HepG2 (cell line): ENCODE measurements around the gene BCORL1. TPM values are rescaled to one million over a fixed set of nuclear protein-coding genes. Genes with fewer than 3 reads are reported as not detected.

Source experiments
- HDAC6 ChIP-seq: fragments of 200-600 bp; sonication (generic); IDR thresholded peaks from 2 replicates; pipeline ENCODE4 v1.7.0; 2017; ENCODE audit warnings: mild to moderate bottlenecking, antibody characterized with exemption, low read length, low read depth
- IKZF1 ChIP-seq: fragments of 450-650 bp; IDR thresholded peaks from 2 replicates; pipeline ENCODE4 v1.7.1; 2016
- MAFF ChIP-seq: IDR thresholded peaks from 2 replicates; pipeline ENCODE4 v1.6.1; 2011; ENCODE audit warnings: low read depth, low read length, improper control_type of control experiment
- MIER3 ChIP-seq: IDR thresholded peaks from 2 replicates; pipeline ENCODE4 v1.6.1; 2016; ENCODE audit warnings: missing compliant biosample characterization, borderline replicate concordance
- POLR2A ChIP-seq, 2 experiments: IDR thresholded peaks; 2 replicates each; pipeline ENCODE4 v1.6.1; 2011; ENCODE audit warnings: low read depth in 2 of 2, low read length in 2 of 2, mild to moderate bottlenecking in 1 of 2, moderate library complexity in 1 of 2; ENCODE audit not compliant: insufficient read depth in 1 of 2
- RARA ChIP-seq: IDR thresholded peaks from 2 replicates; pipeline ENCODE4 v1.6.1; 2016; ENCODE audit warnings: missing genetic modification reagents, missing compliant biosample characterization
- RFX1 ChIP-seq: fragments of 450-650 bp; IDR thresholded peaks from 2 replicates; pipeline ENCODE4 v1.6.1; 2017
- RXRA ChIP-seq: sonication (generic); formaldehyde crosslinking; IDR thresholded peaks from 2 replicates; pipeline ENCODE4 v1.5.1; 2020; ENCODE audit warnings: missing genetic modification reagents
- RXRB ChIP-seq: IDR thresholded peaks from 2 replicates; pipeline ENCODE4 v1.6.1; 2016; ENCODE audit warnings: borderline replicate concordance, missing genetic modification reagents, missing compliant biosample characterization
- SMAD9 ChIP-seq: sonication (generic); formaldehyde crosslinking; IDR thresholded peaks from 2 replicates; pipeline ENCODE4 v1.5.1; 2020; ENCODE audit warnings: mild to moderate bottlenecking, missing genetic modification reagents
- SMC3 ChIP-seq: IDR thresholded peaks from 2 replicates; pipeline ENCODE4 v1.6.1; 2011; ENCODE audit warnings: low read length, improper control_type of control experiment
- SOX13 ChIP-seq, 3 experiments: fragments of 450-650 bp in 1 of 3; sonication (generic) in 1 of 3; formaldehyde crosslinking in 1 of 3; IDR thresholded peaks in 2 of 3; conservative IDR thresholded peaks in 1 of 3; 2 replicates each; pipeline versions ENCODE4 v1.5.0 to v1.6.1; 2016 to 2020; ENCODE audit warnings: antibody characterized with exemption in 1 of 3, mild to moderate bottlenecking in 1 of 3, missing compliant biosample characterization in 1 of 3, missing genetic modification reagents in 1 of 3, moderate library complexity in 1 of 3
- TP53 ChIP-seq: sonication (generic); formaldehyde crosslinking; conservative IDR thresholded peaks from 2 replicates; pipeline ENCODE4 v1.4.0; 2020; ENCODE audit warnings: missing genetic modification reagents
- ZNF10 ChIP-seq: sonication (generic); formaldehyde crosslinking; IDR thresholded peaks from 2 replicates; pipeline ENCODE4 v1.4.0; 2020; ENCODE audit warnings: mild to moderate bottlenecking, low read depth, missing genetic modification reagents, borderline replicate concordance
- ZNF225 ChIP-seq: sonication (generic); formaldehyde crosslinking; IDR thresholded peaks from 2 replicates; pipeline ENCODE4 v1.4.0; 2020; ENCODE audit warnings: mild to moderate bottlenecking, missing genetic modification reagents
- ZNF678 ChIP-seq: sonication (generic); formaldehyde crosslinking; IDR thresholded peaks from 2 replicates; pipeline ENCODE4 v1.4.0; 2020; ENCODE audit warnings: mild to moderate bottlenecking, missing genetic modification reagents
- ZNF788 ChIP-seq: sonication (generic); formaldehyde crosslinking; IDR thresholded peaks from 2 replicates; pipeline ENCODE4 v1.5.0; 2020; ENCODE audit warnings: mild to moderate bottlenecking, missing genetic modification reagents, borderline replicate concordance
- ZNF841 ChIP-seq: sonication (generic); formaldehyde crosslinking; IDR thresholded peaks from 2 replicates; pipeline ENCODE4 v1.8.1; 2023; ENCODE audit warnings: missing genetic modification reagents, borderline replicate concordance
- ZSCAN31 ChIP-seq: sonication (generic); formaldehyde crosslinking; IDR thresholded peaks from 2 replicates; pipeline ENCODE4 v1.5.0; 2020; ENCODE audit warnings: low read depth, mild to moderate bottlenecking, missing genetic modification reagents
- polyA plus RNA-seq, 8 experiments: library from polyadenylated mRNA; depleted of rRNA in 3 of 8; stranded (reverse) in 7 of 8; unstranded in 1 of 8; fragments of >200 nt; fragmentation: Illumina TruSeq in 4 of 8; extraction: Trizol in 4 of 8; gene quantifications; 2 replicates each; pipeline versions ENCODE4 v1.2.1 to v1.2.3, GENCODE V29; 2011 to 2016; ENCODE audit warnings: low read depth in 4 of 8, missing spikeins in 1 of 8, mixed read lengths in 1 of 8; ENCODE audit not compliant: insufficient read depth in 1 of 8
- total RNA-seq, 5 experiments: library from RNA; depleted of rRNA; stranded (reverse); fragments of >200 nt; fragmentation: Illumina TruSeq; extraction: Trizol; gene quantifications; 2 replicates each; pipeline ENCODE4 v1.2.3, GENCODE V29; 2016; ENCODE audit warnings: low read depth in 1 of 5
- TF ChIP-seq, protein P1 (sequence below): sonication (generic); formaldehyde crosslinking; IDR thresholded peaks from 2 replicates; pipeline ENCODE4 v1.4.0; 2020; ENCODE audit warnings: mild to moderate bottlenecking, missing genetic modification reagents
- TF ChIP-seq, protein P2 (sequence below): sonication (generic); formaldehyde crosslinking; IDR thresholded peaks from 2 replicates; pipeline ENCODE4 v1.4.0; 2020; ENCODE audit warnings: mild to moderate bottlenecking, low read depth, missing genetic modification reagents
- TF ChIP-seq, protein P3 (sequence below): sonication (generic); formaldehyde crosslinking; IDR thresholded peaks from 2 replicates; pipeline ENCODE4 v1.4.0; 2020; ENCODE audit warnings: missing genetic modification reagents
- TF ChIP-seq, protein P4 (sequence below): sonication (generic); formaldehyde crosslinking; IDR thresholded peaks from 2 replicates; pipeline ENCODE4 v1.5.0; 2020; ENCODE audit warnings: mild to moderate bottlenecking, missing genetic modification reagents, borderline replicate concordance

The BCORL1 gene
- total and polyA plus RNA-seq, 2 of the 13 experiments (the other 11 are each of a cell fraction or from before 2014, with no cell fraction given) = 0.67 to 1.4 TPM

DNA sequence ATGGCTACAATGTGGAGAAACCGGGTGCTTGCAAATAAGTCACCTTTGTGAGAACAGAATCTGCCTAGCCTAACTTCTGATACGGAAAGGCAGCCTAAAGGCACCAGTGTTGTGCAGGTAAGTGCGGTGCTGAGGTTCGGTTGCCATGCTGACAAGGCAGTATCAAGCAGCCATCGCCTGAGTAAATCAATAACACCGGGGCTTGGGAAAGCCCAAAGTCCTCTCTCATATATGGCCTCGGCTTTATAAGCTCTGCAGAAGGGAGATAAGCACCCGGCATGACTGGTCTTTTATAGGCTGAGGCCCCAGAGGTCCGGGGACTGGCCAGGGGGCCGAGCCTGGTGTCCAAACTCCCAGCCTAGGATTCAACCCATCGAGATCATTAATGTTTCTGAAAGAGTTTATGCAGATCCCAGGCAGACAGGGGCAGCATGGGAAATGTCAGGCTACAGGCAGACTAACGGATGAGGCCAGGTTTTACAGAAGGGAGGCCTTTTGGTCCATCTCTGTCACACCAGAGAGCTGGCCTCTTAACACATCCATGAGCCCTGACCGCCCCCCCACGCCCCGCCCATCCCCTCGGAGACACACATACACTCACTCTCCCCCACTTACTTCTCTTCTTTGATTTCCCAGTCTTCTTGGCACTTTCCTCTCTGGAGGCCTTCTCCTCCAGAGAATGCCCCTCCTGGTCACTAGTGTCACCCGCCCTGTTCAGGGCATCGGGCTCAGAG is 89.3 kb downstream of the BCORL1 start (continued):
- TF ChIP-seq, protein P1, sequence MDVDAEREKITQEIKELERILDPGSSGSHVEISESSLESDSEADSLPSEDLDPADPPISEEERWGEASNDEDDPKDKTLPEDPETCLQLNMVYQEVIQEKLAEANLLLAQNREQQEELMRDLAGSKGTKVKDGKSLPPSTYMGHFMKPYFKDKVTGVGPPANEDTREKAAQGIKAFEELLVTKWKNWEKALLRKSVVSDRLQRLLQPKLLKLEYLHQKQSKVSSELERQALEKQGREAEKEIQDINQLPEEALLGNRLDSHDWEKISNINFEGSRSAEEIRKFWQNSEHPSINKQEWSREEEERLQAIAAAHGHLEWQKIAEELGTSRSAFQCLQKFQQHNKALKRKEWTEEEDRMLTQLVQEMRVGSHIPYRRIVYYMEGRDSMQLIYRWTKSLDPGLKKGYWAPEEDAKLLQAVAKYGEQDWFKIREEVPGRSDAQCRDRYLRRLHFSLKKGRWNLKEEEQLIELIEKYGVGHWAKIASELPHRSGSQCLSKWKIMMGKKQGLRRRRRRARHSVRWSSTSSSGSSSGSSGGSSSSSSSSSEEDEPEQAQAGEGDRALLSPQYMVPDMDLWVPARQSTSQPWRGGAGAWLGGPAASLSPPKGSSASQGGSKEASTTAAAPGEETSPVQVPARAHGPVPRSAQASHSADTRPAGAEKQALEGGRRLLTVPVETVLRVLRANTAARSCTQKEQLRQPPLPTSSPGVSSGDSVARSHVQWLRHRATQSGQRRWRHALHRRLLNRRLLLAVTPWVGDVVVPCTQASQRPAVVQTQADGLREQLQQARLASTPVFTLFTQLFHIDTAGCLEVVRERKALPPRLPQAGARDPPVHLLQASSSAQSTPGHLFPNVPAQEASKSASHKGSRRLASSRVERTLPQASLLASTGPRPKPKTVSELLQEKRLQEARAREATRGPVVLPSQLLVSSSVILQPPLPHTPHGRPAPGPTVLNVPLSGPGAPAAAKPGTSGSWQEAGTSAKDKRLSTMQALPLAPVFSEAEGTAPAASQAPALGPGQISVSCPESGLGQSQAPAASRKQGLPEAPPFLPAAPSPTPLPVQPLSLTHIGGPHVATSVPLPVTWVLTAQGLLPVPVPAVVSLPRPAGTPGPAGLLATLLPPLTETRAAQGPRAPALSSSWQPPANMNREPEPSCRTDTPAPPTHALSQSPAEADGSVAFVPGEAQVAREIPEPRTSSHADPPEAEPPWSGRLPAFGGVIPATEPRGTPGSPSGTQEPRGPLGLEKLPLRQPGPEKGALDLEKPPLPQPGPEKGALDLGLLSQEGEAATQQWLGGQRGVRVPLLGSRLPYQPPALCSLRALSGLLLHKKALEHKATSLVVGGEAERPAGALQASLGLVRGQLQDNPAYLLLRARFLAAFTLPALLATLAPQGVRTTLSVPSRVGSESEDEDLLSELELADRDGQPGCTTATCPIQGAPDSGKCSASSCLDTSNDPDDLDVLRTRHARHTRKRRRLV (CRISPR knock-in tag) = peak; percentile 81
- TF ChIP-seq RXRB = no peak
- TF ChIP-seq MIER3 (CRISPR knock-in tag) = no peak
- peak; percentile 87 for TF ChIP-seq MAFF
- TF ChIP-seq RFX1 = peak; percentile 41; the same call in 1 of the 2 replicates
- TF ChIP-seq ZNF841 (CRISPR knock-in tag) = no peak
- TF ChIP-seq POLR2A (IDR thresholded peaks at IDR 0.05; ENCODE audit: insufficient read depth in 1 of 2, low read depth in 2 of 2, low read length in 2 of 2) = peak in 1 of 2 experiments; percentile 56; a peak in 2 of 4 replicates
- TF ChIP-seq HDAC6 = no peak
- TF ChIP-seq TP53 (CRISPR knock-in tag) = no peak
- TF ChIP-seq SMC3 = no peak
- no peak for TF ChIP-seq RARA (CRISPR knock-in tag)
- TF ChIP-seq SMAD9 (CRISPR knock-in tag) = no peak
- TF ChIP-seq, protein P2, sequence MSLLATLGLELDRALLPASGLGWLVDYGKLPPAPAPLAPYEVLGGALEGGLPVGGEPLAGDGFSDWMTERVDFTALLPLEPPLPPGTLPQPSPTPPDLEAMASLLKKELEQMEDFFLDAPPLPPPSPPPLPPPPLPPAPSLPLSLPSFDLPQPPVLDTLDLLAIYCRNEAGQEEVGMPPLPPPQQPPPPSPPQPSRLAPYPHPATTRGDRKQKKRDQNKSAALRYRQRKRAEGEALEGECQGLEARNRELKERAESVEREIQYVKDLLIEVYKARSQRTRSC (CRISPR knock-in tag) = no peak
- TF ChIP-seq RXRA = no peak
- TF ChIP-seq, protein P3, sequence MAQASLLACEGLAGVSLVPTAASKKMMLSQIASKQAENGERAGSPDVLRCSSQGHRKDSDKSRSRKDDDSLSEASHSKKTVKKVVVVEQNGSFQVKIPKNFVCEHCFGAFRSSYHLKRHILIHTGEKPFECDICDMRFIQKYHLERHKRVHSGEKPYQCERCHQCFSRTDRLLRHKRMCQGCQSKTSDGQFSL (CRISPR knock-in tag) = peak; percentile 33; the same call in 1 of the 2 replicates
- TF ChIP-seq ZSCAN31 = no peak
- TF ChIP-seq ZNF10 (CRISPR knock-in tag) = no peak
- TF ChIP-seq SOX13 (IDR thresholded peaks at IDR 0.05) = no peak
- 0 out of 4 replicates have a peak, but pooled peaks of 1 of the 2 experiments have one; percentile 10 for TF ChIP-seq SOX13 (CRISPR knock-in tag; conservative IDR thresholded peaks at IDR 0.05 in 1 of 2, IDR thresholded peaks at IDR 0.05 in 1 of 2)
- no peak for TF ChIP-seq IKZF1
- TF ChIP-seq ZNF225 (CRISPR knock-in tag) = no peak
- no peak for TF ChIP-seq ZNF678 (CRISPR knock-in tag)
- TF ChIP-seq ZNF788 (CRISPR knock-in tag) = no peak
- TF ChIP-seq, protein P4, sequence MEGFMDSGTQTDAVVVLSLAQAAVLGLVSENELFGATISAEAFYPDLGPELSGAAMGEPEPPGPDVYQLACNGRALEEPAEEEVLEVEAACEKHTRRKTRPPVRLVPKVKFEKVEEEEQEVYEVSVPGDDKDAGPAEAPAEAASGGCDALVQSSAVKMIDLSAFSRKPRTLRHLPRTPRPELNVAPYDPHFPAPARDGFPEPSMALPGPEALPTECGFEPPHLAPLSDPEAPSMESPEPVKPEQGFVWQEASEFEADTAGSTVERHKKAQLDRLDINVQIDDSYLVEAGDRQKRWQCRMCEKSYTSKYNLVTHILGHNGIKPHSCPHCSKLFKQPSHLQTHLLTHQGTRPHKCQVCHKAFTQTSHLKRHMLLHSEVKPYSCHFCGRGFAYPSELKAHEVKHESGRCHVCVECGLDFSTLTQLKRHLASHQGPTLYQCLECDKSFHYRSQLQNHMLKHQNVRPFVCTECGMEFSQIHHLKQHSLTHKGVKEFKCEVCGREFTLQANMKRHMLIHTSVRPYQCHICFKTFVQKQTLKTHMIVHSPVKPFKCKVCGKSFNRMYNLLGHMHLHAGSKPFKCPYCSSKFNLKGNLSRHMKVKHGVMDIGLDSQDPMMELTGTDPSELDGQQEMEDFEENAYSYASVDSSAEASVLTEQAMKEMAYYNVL = no peak
